RWPE2 (cell line): ENCODE data around the gene RIMKLA.

ENCODE experiments used
- ATAC-seq: fragments of 200-7000 bp; cut with Tn5 transposase; 3 replicates; pipeline ENCODE4 v1.9.1; 2021; ENCODE audit warnings: low read depth
- DNase-seq: peaks from one replicate; pipeline ENCODE4 v3.0.0-alpha.2; 2020; ENCODE audit warnings: low spot score
- H3K27ac ChIP-seq: fragments of 450-650 bp; 2 replicates; pipeline ENCODE4 v1.5.1; 2017; ENCODE audit warnings: mild to moderate bottlenecking; ENCODE audit not compliant: poor library complexity, severe bottlenecking
- H3K27me3 ChIP-seq: fragments of 250-450 bp; sonication (Bioruptor Pico); 2 replicates; pipeline ENCODE4 v1.5.1; 2021; ENCODE audit warnings: mild to moderate bottlenecking, moderate library complexity; ENCODE audit not compliant: insufficient read depth, poor library complexity, severe bottlenecking
- H3K36me3 ChIP-seq: fragments of 250-450 bp; sonication (Bioruptor Pico); 2 replicates; pipeline ENCODE4 v1.5.1; 2020; ENCODE audit warnings: low read depth, mild to moderate bottlenecking, moderate library complexity
- H3K4me1 ChIP-seq: fragments of 250-450 bp; sonication (Bioruptor Pico); 2 replicates; pipeline ENCODE4 v1.5.1; 2021; ENCODE audit warnings: mild to moderate bottlenecking, moderate library complexity; ENCODE audit not compliant: insufficient read depth, poor library complexity, severe bottlenecking
- H3K4me3 ChIP-seq: fragments of 250-450 bp; sonication (Bioruptor Pico); 2 replicates; pipeline ENCODE4 v1.5.1; 2021; ENCODE audit warnings: mild to moderate bottlenecking, moderate library complexity; ENCODE audit not compliant: severe bottlenecking
- H3K9me3 ChIP-seq: fragments of 250-450 bp; sonication (Bioruptor Pico); 2 replicates; pipeline ENCODE4 v1.5.1; 2021; ENCODE audit warnings: mild to moderate bottlenecking, moderate library complexity; ENCODE audit not compliant: severe bottlenecking
- CTCF ChIP-seq: fragments of 450-650 bp; IDR thresholded peaks from one replicate; pipeline ENCODE4 v1.5.1; 2017; ENCODE audit warnings: mild to moderate bottlenecking, moderate library complexity; ENCODE audit not compliant: poor library complexity, severe bottlenecking

Gene RIMKLA

GRCh38 chr1:42424201-42424600, 43.6 kb downstream of the RIMKLA start:
- no peak for ATAC-seq
- no peak for DNase-seq
- Histone ChIP-seq H3K27me3 (no peaks in the 10 kb centered on the region), H3K36me3 (no peaks in the 10 kb centered on the region), H3K27ac (no peak overlapping the region), H3K9me3 (no peaks in the 10 kb centered on the region), H3K4me1 (peaks cover 4% of the 10 kb centered on the region), H3K4me3 (no peak overlapping the region)
- TF ChIP-seq CTCF = no peak

- no peak for DNase-seq
- Histone ChIP-seq H3K9me3 (no peaks in the 10 kb centered on the region), H3K4me1 (no peaks in the 10 kb centered on the region), H3K27ac (no peak overlapping the region), H3K27me3 (no peaks in the 10 kb centered on the region), H3K4me3 (no peak overlapping the region), H3K36me3 (no peaks in the 10 kb centered on the region)
- no peak for TF ChIP-seq CTCF
- no peak for ATAC-seq
Observed at GRCh38 chr1:42427240-42427639, 46.6 kb downstream of the RIMKLA start.

DNA sequence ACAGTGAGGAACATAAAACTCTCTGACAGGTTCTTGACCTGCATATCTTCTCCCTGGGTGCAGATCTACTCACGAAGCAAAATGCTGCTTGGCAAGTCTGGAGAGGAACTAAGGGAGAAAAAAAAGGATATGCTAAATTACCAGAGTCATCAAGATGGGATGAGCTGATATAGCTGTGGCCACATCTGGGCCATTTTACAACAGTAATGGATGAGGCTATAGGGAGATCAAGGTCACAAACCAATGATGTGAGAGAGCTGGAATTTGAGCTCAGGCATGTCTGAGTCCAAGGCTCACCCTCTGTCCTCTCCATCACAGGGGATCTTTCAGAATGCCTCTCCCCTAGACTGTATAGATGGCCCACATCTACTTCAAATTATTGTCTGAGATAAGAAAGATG, 49.0 kb downstream of the RIMKLA start:
- Histone ChIP-seq H3K9me3 (no peaks in the 10 kb centered on the region), H3K27ac (no peak overlapping the region), H3K36me3 (no peaks in the 10 kb centered on the region), H3K4me3 (no peak overlapping the region), H3K27me3 (no peaks in the 10 kb centered on the region), H3K4me1 (no peaks in the 10 kb centered on the region)
- ATAC-seq (no peak), DNase-seq (no peak)
- TF ChIP-seq CTCF = no peak

GRCh38 chr1:42430286-42431135, 49.9 kb downstream of the RIMKLA start:
- Histone ChIP-seq H3K4me3 (no peak overlapping the region), H3K9me3 (no peaks in the 10 kb centered on the region)

More at GRCh38 chr1:42430286-42431135, 49.9 kb downstream of the RIMKLA start:
- H3K27ac ChIP-seq = no peak overlapping the region
- H3K36me3 ChIP-seq = no peaks in the 10 kb centered on the region
- TF ChIP-seq CTCF = no peak
- H3K4me1 ChIP-seq = no peaks in the 10 kb centered on the region
- no peaks in the 10 kb centered on the region for H3K27me3 ChIP-seq
- ATAC-seq (no peak), DNase-seq (no peak)
